Lung (tissue), 16 donors: ENCODE measurements around the gene SLC29A3. TPM values are rescaled to one million over a fixed set of nuclear protein-coding genes. Genes with fewer than 3 reads are reported as not detected.

Experiments
- ATAC-seq: fragments of 200-7000 bp; cut with Tn5 transposase; one replicate; pipeline ENCODE4 v1.9.1; 2020; ENCODE audit warnings: moderate number of reproducible peaks; ENCODE audit not compliant: insufficient read depth, low FRiP score
- DNase-seq, 3 donors: peaks; one replicate each; pipeline ENCODE4 v3.0.0-alpha.2; 2013 to 2017
- H3K27ac ChIP-seq, 2 donors: one replicate each; pipeline ENCODE4 v1.5.1; 2013; ENCODE audit warnings: mild to moderate bottlenecking in 2 of 2, moderate library complexity in 2 of 2, control low read depth in 1 of 2, inconsistent platforms in 1 of 2, low read depth in 1 of 2, low read length in 1 of 2
- H3K27me3 ChIP-seq, 3 donors: one replicate each; pipeline ENCODE4 v1.5.1; 2013; ENCODE audit warnings: low read length in 2 of 3; ENCODE audit not compliant: control insufficient read depth in 3 of 3, insufficient read depth in 3 of 3
- H3K36me3 ChIP-seq, 4 donors: one replicate each; pipeline ENCODE4 v1.5.1; 2013; ENCODE audit warnings: low read length in 4 of 4, mild to moderate bottlenecking in 1 of 4, moderate library complexity in 1 of 4; ENCODE audit not compliant: control insufficient read depth in 4 of 4, insufficient read depth in 4 of 4
- H3K4me1 ChIP-seq, 5 donors: one replicate each; pipeline ENCODE4 v1.5.1; 2013; ENCODE audit warnings: low read length in 5 of 5, mild to moderate bottlenecking in 2 of 5, moderate library complexity in 1 of 5; ENCODE audit not compliant: control insufficient read depth in 5 of 5, insufficient read depth in 5 of 5
- H3K4me3 ChIP-seq: one replicate; pipeline ENCODE4 v1.5.1; 2013; ENCODE audit warnings: mild to moderate bottlenecking, control low read depth, moderate library complexity
- H3K9ac ChIP-seq, 2 donors: one replicate each; pipeline ENCODE4 v1.5.1; 2013; ENCODE audit warnings: low read length in 2 of 2, control low read depth in 1 of 2; ENCODE audit not compliant: insufficient read depth in 1 of 2
- H3K9me3 ChIP-seq, 4 donors: one replicate each; pipeline ENCODE4 v1.5.1; 2013; ENCODE audit warnings: low read length in 3 of 4, mild to moderate bottlenecking in 1 of 4, moderate library complexity in 1 of 4; ENCODE audit not compliant: control insufficient read depth in 4 of 4, insufficient read depth in 3 of 4
- CTCF ChIP-seq: IDR thresholded peaks from 2 replicates; pipeline ENCODE4 v1.5.1; 2012; ENCODE audit warnings: mild to moderate bottlenecking; ENCODE audit errors: control extremely low read depth, extremely low read depth
- WGBS, 2 donors: extraction: QIAGEN DNeasy Blood & Tissue Kit; methylation state at CpG; one replicate each; pipeline ENCODE4 v1.1.7; 2013; 5-methylcytosine and 5-hydroxymethylcytosine counted together
- long read RNA-seq, 5 donors: transcript quantifications; one replicate each; lab custom pipeline, GENCODE V29; 2026
- polyA plus RNA-seq, 2 donors: library from polyadenylated mRNA; stranded (reverse); fragments of 200-250 nt; gene quantifications; one replicate each; pipeline ENCODE4 v1.2.1, GENCODE V29; 2013
- total RNA-seq, 2 donors: library from RNA; depleted of rRNA in 1 of 2; stranded (reverse); fragments of >200 nt in 1 of 2; gene quantifications; one replicate each; pipeline ENCODE4 v1.2.1, GENCODE V29; 2014 to 2021
- donor health status: control.
- donor health status: control.
- donor health status: Bipolar disorder and iron deficiency.
- donor health status: healthy.
- donor health status: DM: yes; HTN: yes; CAD: no.

SLC29A3 gene
- total RNA-seq (1 to 10 TPM; 4.9 to 9.6 TPM), polyA plus RNA-seq (1 to 10 TPM; 5.1 to 5.7 TPM)
- long read RNA-seq, donor 1, partial matches to known transcripts = 9 of 13 reads
- long read RNA-seq, donor 1, other reads (novel, unspliced or antisense) = 0 of 13 reads
- long read RNA-seq, donor 2 = 0 reads
- long read RNA-seq, donor 3, partial matches to known transcripts = 0 of 1 reads
- long read RNA-seq, donor 3, other reads (novel, unspliced or antisense) = 0 of 1 reads
- long read RNA-seq, donor 4 = 0 reads
- long read RNA-seq, donor 5, partial matches to known transcripts = 0 of 3 reads
- long read RNA-seq, donor 5, other reads (novel, unspliced or antisense) = 0 of 3 reads

DNA sequence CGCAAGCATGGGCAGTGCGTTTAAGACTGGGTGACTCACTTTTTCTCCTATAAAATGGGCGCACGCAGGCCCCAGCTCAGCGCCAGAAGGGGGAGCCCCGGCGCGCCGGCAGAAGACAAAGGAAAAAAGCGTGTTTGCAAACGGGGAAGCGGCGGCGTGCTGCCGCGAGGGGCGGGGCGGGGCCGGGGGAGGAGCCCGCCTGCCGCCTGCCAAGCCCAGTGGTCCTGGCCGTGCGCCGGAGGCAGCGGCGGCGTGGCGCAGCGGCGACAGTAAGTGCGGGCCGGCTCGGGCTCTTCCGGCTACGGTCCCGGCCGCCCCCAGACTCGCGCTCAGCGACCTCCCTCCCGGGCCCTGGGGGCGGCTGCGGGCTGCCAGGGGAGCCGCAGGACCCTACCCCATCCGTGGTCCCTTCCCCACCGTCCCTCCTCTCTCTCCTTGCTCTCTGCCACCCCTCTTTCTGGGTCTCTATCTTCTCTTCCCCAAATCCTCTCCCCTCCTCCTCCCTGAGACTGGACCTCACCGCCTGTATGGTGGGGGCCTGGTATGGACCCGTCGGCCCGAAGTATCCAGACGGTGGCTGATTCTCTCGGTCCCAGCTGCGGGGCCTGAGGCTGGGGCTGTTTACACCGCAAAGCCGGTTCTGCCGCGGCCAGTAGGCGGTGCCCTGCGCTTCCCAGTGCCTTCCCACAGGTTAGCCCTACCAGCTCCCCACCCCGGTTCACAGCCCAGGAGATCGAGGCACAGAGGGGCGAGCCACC, at the start of gene SLC29A3:
Gene SLC29A3, plus strand, starts transcription at position 218 of the 758 bp plus-strand sequence. Its CDS starts 51 bp downstream, at position 269.
- Histone ChIP-seq H3K9me3 (no peaks in the 10 kb centered on the region), H3K4me1 (peaks cover 0 to 29% (median 7%) of the 10 kb centered on the region in 5 donors), H3K27me3 (no peaks in the 10 kb centered on the region), H3K9ac (peak within 1 kb of the TSS; percentile 65 to 69), H3K4me3 (peak within 1 kb of the TSS; percentile 70), H3K36me3 (peaks cover 0 to 6% (median 3%) of the 10 kb centered on the region in 4 donors), H3K27ac (peak within 1 kb of the TSS; percentile 51 to 78)
- DNase-seq (peak; percentile 88 to 95 (median 91)), ATAC-seq (peak; percentile 88)
- WGBS, 2 donors = 1% methylated on average over 32 to 62 of the region's 62 CpGs
- TF ChIP-seq CTCF = peak; percentile 45

DNA sequence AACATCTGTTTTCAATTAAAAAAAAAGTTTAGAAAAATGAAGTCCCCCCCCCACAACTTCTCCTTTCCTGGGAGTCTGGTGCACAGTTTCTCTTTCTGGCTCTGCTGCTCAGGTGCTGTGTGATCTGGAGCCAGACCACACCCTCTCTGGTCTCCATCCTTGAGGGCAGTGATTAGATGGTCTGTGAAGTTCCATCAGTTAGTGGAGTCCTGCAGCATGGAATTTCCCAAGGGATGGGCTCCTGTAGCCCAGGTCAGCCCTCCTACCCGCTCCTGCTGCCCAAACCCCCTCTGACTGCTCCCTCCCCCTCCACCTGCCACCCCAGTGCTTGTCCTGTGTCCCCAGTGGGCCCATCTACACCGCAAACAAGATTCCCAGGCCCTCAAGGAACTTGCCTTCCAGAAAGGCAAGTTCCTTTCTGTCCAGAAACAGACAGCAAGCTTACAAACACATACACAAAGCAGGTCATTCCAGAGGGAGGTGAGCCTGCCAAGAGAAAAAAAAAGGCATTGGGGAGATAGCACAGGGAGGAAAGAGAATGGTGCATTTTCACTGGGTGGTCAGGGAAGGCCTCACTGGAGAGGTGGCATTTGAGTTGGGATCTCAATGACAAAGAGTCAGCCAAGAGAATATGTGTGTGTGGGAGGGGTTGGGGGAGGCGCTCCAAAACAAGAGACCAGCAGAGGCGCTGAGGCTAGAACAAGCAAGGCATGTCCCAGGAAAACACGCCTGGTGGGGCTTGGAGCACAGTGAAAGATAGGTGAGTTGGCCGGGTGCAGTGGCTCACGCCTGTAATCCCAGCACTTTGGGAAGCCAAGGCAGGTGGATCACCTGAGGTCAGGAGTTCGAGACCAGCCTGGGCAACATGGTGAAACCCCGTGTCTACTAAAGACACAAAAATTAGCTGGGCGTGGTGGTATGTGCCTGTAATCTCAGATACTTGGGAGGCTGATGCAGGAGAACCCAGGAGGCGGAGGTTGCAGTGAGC, 49.5 kb upstream of the SLC29A3 start:
- Histone ChIP-seq H3K9ac (no peak overlapping the region), H3K9me3 (no peaks in the 10 kb centered on the region), H3K36me3 (no peaks in the 10 kb centered on the region), H3K4me3 (no peak overlapping the region), H3K4me1 (peaks cover 5 to 37% (median 20%) of the 10 kb centered on the region in 5 donors), H3K27ac (peak overlapping the region in 1 of 2 donors; percentile 11), H3K27me3 (no peaks in the 10 kb centered on the region)
- ATAC-seq (no peak), DNase-seq (peak in 2 of 3 donors; percentile 57 to 66)
- 73 to 81% methylated on average over 11 of the region's 11 CpGs for WGBS, 2 donors
- TF ChIP-seq CTCF = no peak

DNA sequence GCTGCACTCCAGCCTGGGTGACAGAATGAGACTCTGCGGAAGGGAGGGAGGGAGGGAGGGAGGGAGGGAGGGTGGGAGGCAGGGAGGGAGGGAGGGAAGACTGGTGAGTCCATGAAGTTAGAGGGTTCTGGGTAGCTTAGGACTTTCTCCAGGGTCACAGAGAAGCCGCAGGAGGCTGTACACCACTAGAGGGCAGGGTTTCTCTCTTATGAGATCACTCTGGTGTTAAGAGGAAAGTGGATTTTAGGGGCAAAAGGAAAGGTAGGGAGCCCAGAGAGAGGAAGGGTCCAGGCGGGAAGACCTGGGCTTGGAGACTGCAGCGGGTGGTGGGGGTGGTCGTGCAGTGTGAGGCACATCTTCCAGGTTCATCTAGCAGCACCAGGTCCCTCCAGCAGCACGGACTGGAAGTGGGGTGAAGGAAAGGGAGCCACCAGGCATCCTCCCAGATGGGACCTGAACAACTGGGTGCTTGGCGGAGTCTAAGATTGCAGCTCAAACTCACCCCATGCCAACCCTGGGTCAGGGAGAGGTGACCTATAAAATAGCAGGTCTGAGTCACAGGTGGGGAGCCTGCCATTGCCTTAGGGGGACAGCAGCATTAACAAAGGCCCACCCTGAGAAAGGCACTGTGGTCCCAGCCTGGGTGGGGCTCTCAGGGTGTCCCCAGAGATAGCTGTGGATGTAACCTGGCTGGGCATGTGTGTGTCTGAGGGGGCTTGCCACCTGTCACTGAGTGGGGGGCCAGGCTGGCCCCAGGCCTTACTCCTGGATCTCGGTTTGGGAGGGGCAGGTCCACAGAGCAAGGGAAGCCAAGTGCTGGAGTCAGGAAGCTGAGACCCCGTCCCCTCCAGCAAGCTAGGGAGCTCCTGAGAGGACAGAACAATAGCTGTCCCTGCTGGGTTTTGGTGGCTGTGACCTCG, 48.5 kb upstream of the SLC29A3 start:
- H3K36me3 ChIP-seq = no peaks in the 10 kb centered on the region
- no peaks in the 10 kb centered on the region for H3K9me3 ChIP-seq
- 60 to 61% methylated on average over 9 to 10 of the region's 10 CpGs for WGBS, 2 donors
- TF ChIP-seq CTCF = peak; percentile 34
- peaks cover 5 to 30% (median 17%) of the 10 kb centered on the region in 5 donors for H3K4me1 ChIP-seq
- no peaks in the 10 kb centered on the region for H3K27me3 ChIP-seq
- ATAC-seq (no peak), DNase-seq (peak; percentile 73 to 86 (median 80))
- no peak overlapping the region for H3K4me3 ChIP-seq
- H3K27ac ChIP-seq = no peak overlapping the region
- H3K9ac ChIP-seq = no peak overlapping the region
